Peyer's patch (tissue), 4 donors: ENCODE results near the gene CDC42BPA.

Source experiments
- POLR2A ChIP-seq, 2 donors: fragments of 450-650 bp; IDR thresholded peaks; one replicate each; pipeline ENCODE4 v1.5.1; 2017; ENCODE audit warnings: antibody characterized with exemption in 2 of 2, mild to moderate bottlenecking in 2 of 2, moderate library complexity in 2 of 2
- TF ChIP-seq, protein P1 (sequence below), 6 experiments: fragments of 450-650 bp in 4 of 6; fragments of 200-600 bp in 2 of 6; sonication (generic) in 1 of 6; IDR thresholded peaks; one replicate each; pipeline ENCODE4 v1.5.1; 2017 to 2019; ENCODE audit warnings: antibody characterized with exemption in 6 of 6, mild to moderate bottlenecking in 3 of 6, moderate library complexity in 1 of 6

DNA sequence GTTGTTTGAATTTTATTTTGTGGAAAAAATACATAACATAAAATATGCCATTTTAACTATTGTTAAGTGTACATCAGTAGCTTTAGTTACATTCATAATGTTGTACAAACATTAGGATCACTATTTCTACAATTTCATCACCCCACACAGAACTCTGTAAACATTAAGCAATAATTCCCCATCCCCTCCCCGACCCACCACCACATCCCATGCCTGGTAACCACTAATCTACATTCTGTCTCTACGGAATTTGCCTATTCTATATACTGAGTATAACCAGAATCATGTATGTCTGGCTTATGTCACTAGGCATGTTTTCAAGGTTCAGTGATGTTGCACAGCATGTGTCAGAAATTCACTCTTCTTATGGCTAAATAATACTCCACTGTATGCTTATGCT, 47.7 kb downstream of the CDC42BPA start:
- TF ChIP-seq, protein P1, sequence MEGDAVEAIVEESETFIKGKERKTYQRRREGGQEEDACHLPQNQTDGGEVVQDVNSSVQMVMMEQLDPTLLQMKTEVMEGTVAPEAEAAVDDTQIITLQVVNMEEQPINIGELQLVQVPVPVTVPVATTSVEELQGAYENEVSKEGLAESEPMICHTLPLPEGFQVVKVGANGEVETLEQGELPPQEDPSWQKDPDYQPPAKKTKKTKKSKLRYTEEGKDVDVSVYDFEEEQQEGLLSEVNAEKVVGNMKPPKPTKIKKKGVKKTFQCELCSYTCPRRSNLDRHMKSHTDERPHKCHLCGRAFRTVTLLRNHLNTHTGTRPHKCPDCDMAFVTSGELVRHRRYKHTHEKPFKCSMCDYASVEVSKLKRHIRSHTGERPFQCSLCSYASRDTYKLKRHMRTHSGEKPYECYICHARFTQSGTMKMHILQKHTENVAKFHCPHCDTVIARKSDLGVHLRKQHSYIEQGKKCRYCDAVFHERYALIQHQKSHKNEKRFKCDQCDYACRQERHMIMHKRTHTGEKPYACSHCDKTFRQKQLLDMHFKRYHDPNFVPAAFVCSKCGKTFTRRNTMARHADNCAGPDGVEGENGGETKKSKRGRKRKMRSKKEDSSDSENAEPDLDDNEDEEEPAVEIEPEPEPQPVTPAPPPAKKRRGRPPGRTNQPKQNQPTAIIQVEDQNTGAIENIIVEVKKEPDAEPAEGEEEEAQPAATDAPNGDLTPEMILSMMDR (IDR thresholded peaks at IDR 0.05): no peak
- TF ChIP-seq POLR2A (IDR thresholded peaks at IDR 0.05): no peak
